ENCODE data around the gene DRD2.

The DRD2 gene

GRCh38 chr11:113370634-113371033 is 104.6 kb downstream of the DRD2 start:
- TF ChIP-seq, protein P1, sequence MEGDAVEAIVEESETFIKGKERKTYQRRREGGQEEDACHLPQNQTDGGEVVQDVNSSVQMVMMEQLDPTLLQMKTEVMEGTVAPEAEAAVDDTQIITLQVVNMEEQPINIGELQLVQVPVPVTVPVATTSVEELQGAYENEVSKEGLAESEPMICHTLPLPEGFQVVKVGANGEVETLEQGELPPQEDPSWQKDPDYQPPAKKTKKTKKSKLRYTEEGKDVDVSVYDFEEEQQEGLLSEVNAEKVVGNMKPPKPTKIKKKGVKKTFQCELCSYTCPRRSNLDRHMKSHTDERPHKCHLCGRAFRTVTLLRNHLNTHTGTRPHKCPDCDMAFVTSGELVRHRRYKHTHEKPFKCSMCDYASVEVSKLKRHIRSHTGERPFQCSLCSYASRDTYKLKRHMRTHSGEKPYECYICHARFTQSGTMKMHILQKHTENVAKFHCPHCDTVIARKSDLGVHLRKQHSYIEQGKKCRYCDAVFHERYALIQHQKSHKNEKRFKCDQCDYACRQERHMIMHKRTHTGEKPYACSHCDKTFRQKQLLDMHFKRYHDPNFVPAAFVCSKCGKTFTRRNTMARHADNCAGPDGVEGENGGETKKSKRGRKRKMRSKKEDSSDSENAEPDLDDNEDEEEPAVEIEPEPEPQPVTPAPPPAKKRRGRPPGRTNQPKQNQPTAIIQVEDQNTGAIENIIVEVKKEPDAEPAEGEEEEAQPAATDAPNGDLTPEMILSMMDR (conservative IDR thresholded peaks at IDR 0.05; ENCODE audit: control insufficient read depth, insufficient read depth, low read depth, low read length): no peak
- DNase-seq (ENCODE audit: low read depth): no peak
- H3K4me3 ChIP-seq (ENCODE audit: control insufficient read depth, low read depth, low read length): no peak overlapping the region

DNA sequence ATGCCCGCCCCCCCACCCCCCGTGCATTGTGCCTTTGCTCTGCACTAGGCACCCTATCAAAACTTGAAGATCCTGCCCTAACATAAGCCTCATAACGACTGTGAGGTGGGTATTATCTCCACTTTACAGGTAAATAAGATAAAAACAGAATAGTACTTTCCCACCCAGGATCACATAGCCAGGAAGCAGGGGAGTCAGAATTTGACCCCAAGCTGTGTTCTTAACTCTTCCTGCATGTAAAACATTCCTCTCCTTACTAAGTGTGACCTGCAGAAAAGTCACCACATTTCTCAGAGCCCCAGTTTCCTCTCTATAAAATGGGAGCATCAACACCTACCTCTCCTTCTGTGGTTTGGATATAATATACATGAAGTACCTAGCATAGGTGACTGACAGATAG is 105.8 kb downstream of the DRD2 start:
- H3K4me3 ChIP-seq (ENCODE audit: control insufficient read depth, low read depth, low read length): no peak overlapping the region
- TF ChIP-seq, protein P1 (conservative IDR thresholded peaks at IDR 0.05; ENCODE audit: control insufficient read depth, insufficient read depth, low read depth, low read length): no peak
- DNase-seq (ENCODE audit: low read depth): no peak

GRCh38 chr11:113365895-113366294 is 109.3 kb downstream of the DRD2 start:
- no peak for DNase-seq (ENCODE audit: low read depth)
- TF ChIP-seq, protein P1 (conservative IDR thresholded peaks at IDR 0.05; ENCODE audit: control insufficient read depth, insufficient read depth, low read depth, low read length): no peak
- H3K4me3 ChIP-seq (ENCODE audit: control insufficient read depth, low read depth, low read length): no peak overlapping the region

- TF ChIP-seq, protein P1 (conservative IDR thresholded peaks at IDR 0.05; ENCODE audit: control insufficient read depth, insufficient read depth, low read depth, low read length): no peak
- no peak overlapping the region for H3K4me3 ChIP-seq (ENCODE audit: control insufficient read depth, low read depth, low read length)
- no peak for DNase-seq (ENCODE audit: low read depth)
These were observed 111.1 kb downstream of the DRD2 start for GRCh38 chr11:113363996-113364641.

DNA sequence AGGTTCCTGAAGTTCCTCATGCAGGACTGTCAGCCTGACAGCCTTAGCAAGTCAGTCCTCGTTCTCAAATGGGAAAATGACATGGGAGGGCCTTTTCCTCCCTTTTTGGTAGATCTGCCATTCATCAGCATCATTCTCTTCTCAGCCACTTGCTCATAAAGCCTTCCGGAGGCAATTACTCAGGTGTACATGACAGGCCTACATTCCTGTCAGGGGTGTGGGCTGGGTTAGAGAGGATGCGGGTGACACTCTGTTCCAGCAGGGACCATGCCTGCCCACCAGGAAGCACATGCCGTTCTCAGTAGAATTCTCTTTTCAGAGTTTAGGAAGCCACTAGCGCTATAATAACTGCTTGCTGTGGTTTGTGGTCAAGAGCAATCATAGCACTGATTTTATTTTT is 111.8 kb downstream of the DRD2 start:
- H3K4me3 ChIP-seq (ENCODE audit: control insufficient read depth, low read depth, low read length): no peak overlapping the region
- TF ChIP-seq, protein P1 (conservative IDR thresholded peaks at IDR 0.05; ENCODE audit: control insufficient read depth, insufficient read depth, low read depth, low read length): no peak
- DNase-seq (ENCODE audit: low read depth): no peak
